Thoracic aorta (tissue), 2 donors: ENCODE measurements around the gene SLC7A1. TPM values are rescaled to one million over a fixed set of nuclear protein-coding genes. Genes with fewer than 3 reads are reported as not detected.

Source experiments
- ATAC-seq: fragments of 150-250 bp; one replicate; pipeline ENCODE4 v1.8.0; 2017; ENCODE audit warnings: low read depth; ENCODE audit not compliant: insufficient number of reproducible peaks, low FRiP score
- DNase-seq: peaks from one replicate; pipeline ENCODE4 v3.0.0-alpha.2; 2020; ENCODE audit warnings: low spot score
- H3K27ac ChIP-seq, 2 donors: fragments of 200-600 bp; sonication (generic); 1 replicate in 1 of 2; 2 replicates in 1 of 2; pipeline ENCODE4 v1.5.1; 2016; ENCODE audit warnings: mild to moderate bottlenecking in 2 of 2, moderate library complexity in 2 of 2
- H3K27me3 ChIP-seq: fragments of 200-600 bp; sonication (generic); replicated peaks from 2 replicates; pipeline ENCODE4 v1.6.0; 2016; ENCODE audit warnings: mild to moderate bottlenecking; ENCODE audit not compliant: insufficient read depth
- H3K36me3 ChIP-seq: fragments of 200-600 bp; sonication (generic); one replicate; pipeline ENCODE4 v1.5.1; 2016
- H3K4me1 ChIP-seq, 2 donors: fragments of 200-600 bp; sonication (generic); 1 replicate in 1 of 2; 2 replicates in 1 of 2; pipeline versions ENCODE4 v1.5.1 to v1.6.0; 2016; ENCODE audit warnings: low read depth in 2 of 2, mild to moderate bottlenecking in 1 of 2; ENCODE audit not compliant: control insufficient read depth in 1 of 2
- H3K4me3 ChIP-seq: fragments of 200-600 bp; sonication (generic); 2 replicates; pipeline ENCODE4 v1.5.1; 2016; ENCODE audit warnings: mild to moderate bottlenecking
- H3K9me3 ChIP-seq: fragments of 200-600 bp; sonication (generic); 2 replicates; pipeline ENCODE4 v1.5.1; 2016
- CTCF ChIP-seq: fragments of 200-600 bp; sonication (generic); IDR thresholded peaks from one replicate; pipeline ENCODE4 v1.5.1; 2019; ENCODE audit warnings: antibody characterized with exemption
- total RNA-seq, 2 donors: library from RNA; depleted of rRNA; stranded (reverse); fragments of >200 nt; gene quantifications; one replicate each; pipeline versions ENCODE4 v1.1.0 to v1.2.3, GENCODE V29; 2016

SLC7A1 gene
- total RNA-seq, 2 donors from 2014 or later = 24.0 to 39.1 TPM

- DNase-seq (no peak), ATAC-seq (no peak)
- Histone ChIP-seq H3K27me3 (no peaks in the 10 kb centered on the region), H3K4me1 (no peaks in the 10 kb centered on the region), H3K27ac (no peak overlapping the region), H3K9me3 (no peaks in the 10 kb centered on the region), H3K36me3 (peaks cover under 1% of the 10 kb centered on the region), H3K4me3 (no peak overlapping the region)
- TF ChIP-seq CTCF = no peak
These were observed 111.9 kb downstream of the SLC7A1 start for GRCh38 chr13:29483623-29484022.

- Histone ChIP-seq H3K36me3 (no peaks in the 10 kb centered on the region), H3K4me3 (no peak overlapping the region), H3K4me1 (no peaks in the 10 kb centered on the region), H3K27me3 (no peaks in the 10 kb centered on the region), H3K27ac (no peak overlapping the region), H3K9me3 (no peaks in the 10 kb centered on the region)
- ATAC-seq (no peak), DNase-seq (no peak)
- TF ChIP-seq CTCF = no peak
These were observed 112.3 kb downstream of the SLC7A1 start for GRCh38 chr13:29483211-29483610.

- no peaks in the 10 kb centered on the region for H3K27me3 ChIP-seq
- no peak overlapping the region for H3K4me3 ChIP-seq
- ATAC-seq (no peak), DNase-seq (no peak)
- no peak overlapping the region for H3K27ac ChIP-seq
- H3K9me3 ChIP-seq = no peaks in the 10 kb centered on the region
- TF ChIP-seq CTCF = no peak
- H3K36me3 ChIP-seq = no peaks in the 10 kb centered on the region
- H3K4me1 ChIP-seq = no peaks in the 10 kb centered on the region
These were observed 113.0 kb downstream of the SLC7A1 start for GRCh38 chr13:29482504-29482903.

- H3K4me1 ChIP-seq = no peaks in the 10 kb centered on the region
- DNase-seq = no peak
These were observed 113.9 kb downstream of the SLC7A1 start for GRCh38 chr13:29481603-29482002.

GRCh38 chr13:29480893-29481525, 114.5 kb downstream of the SLC7A1 start:
- no peaks in the 10 kb centered on the region for H3K9me3 ChIP-seq
- H3K4me3 ChIP-seq = no peak overlapping the region
- H3K27ac ChIP-seq = no peak overlapping the region
- no peak for TF ChIP-seq CTCF
- DNase-seq (no peak), ATAC-seq (no peak)
- H3K36me3 ChIP-seq = no peaks in the 10 kb centered on the region
- no peaks in the 10 kb centered on the region for H3K27me3 ChIP-seq
- no peaks in the 10 kb centered on the region for H3K4me1 ChIP-seq

More at GRCh38 chr13:29481603-29482002, 113.9 kb downstream of the SLC7A1 start:
- Histone ChIP-seq H3K4me3 (no peak overlapping the region), H3K27ac (no peak overlapping the region), H3K36me3 (no peaks in the 10 kb centered on the region), H3K27me3 (no peaks in the 10 kb centered on the region), H3K9me3 (no peaks in the 10 kb centered on the region)
- no peak for ATAC-seq
- TF ChIP-seq CTCF = no peak
